HG02885 (cell line): ENCODE data around the gene WDR87.
"Not testable (repeated sequence)": the region's sequence is repeated elsewhere in the genome, so short reads cannot be mapped to it uniquely, and the experiment has no call there.

ENCODE experiments used
- ATAC-seq: cut with Tn5 transposase; IDR thresholded peaks from one replicate; pipeline ENCODE4 v1.9.1; 2021; ENCODE audit warnings: mild to moderate bottlenecking; ENCODE audit not compliant: unreplicated experiment, poor library complexity

Gene WDR87

GRCh38 chr19:37893845-37894575 lies 12.4 kb downstream of the WDR87 start:
- ATAC-seq: no peak

GRCh38 chr19:37886571-37886970 lies 19.8 kb downstream of the WDR87 start:
- ATAC-seq: no peak

- no peak for ATAC-seq
These were observed 21.0 kb downstream of the WDR87 start for GRCh38 chr19:37885392-37885791.

GRCh38 chr19:37877147-37877546 lies 29.2 kb downstream of the WDR87 start:
- ATAC-seq: no peak

- no peak for ATAC-seq
These were observed 30.4 kb downstream of the WDR87 start for GRCh38 chr19:37876032-37876431.

GRCh38 chr19:37874784-37875183 lies 31.6 kb downstream of the WDR87 start:
- no peak for ATAC-seq

GRCh38 chr19:37872383-37872782 lies 34.0 kb downstream of the WDR87 start:
- no peak for ATAC-seq

- no peak for ATAC-seq
These were observed 36.5 kb downstream of the WDR87 start for GRCh38 chr19:37869766-37870340.

GRCh38 chr19:37867831-37868230 lies 38.6 kb downstream of the WDR87 start:
- no peak for ATAC-seq

- not testable (repeated sequence) for ATAC-seq
These were observed 40.5 kb downstream of the WDR87 start for GRCh38 chr19:37865930-37866329.

GRCh38 chr19:37864501-37864900 lies 41.9 kb downstream of the WDR87 start:
- ATAC-seq: no peak

- ATAC-seq: no peak
These were observed 51.3 kb downstream of the WDR87 start for GRCh38 chr19:37855098-37855497.

GRCh38 chr19:37845932-37846331 lies 60.5 kb downstream of the WDR87 start:
- no peak for ATAC-seq
